GM03348 (cell line): ENCODE results near the gene TBC1D9B.
"Not testable (repeated sequence)": the region's sequence is repeated elsewhere in the genome, so short reads cannot be mapped to it uniquely, and the experiment has no call there.

Source experiments
- DNase-seq: peaks from one replicate; pipeline ENCODE4 v3.0.0; 2012; ENCODE audit warnings: low spot score

Gene TBC1D9B

GRCh38 chr5:179885491-179886090, 22.1 kb downstream of the TBC1D9B start:
- no peak for DNase-seq

- no peak for DNase-seq
Observed at GRCh38 chr5:179883163-179883562, 24.5 kb downstream of the TBC1D9B start.

- DNase-seq = no peak
Observed at GRCh38 chr5:179882338-179882737, 25.4 kb downstream of the TBC1D9B start.

GRCh38 chr5:179880848-179881590, 26.7 kb downstream of the TBC1D9B start:
- DNase-seq = no peak

GRCh38 chr5:179880066-179880650, 27.5 kb downstream of the TBC1D9B start:
- DNase-seq = no peak

GRCh38 chr5:179879690-179880010, 28.0 kb downstream of the TBC1D9B start:
- DNase-seq = no peak

GRCh38 chr5:179879003-179879689, 28.6 kb downstream of the TBC1D9B start:
- DNase-seq = no peak

- no peak for DNase-seq
Observed at GRCh38 chr5:179878222-179879002, 29.3 kb downstream of the TBC1D9B start.

GRCh38 chr5:179876610-179876952, 31.1 kb downstream of the TBC1D9B start:
- no peak for DNase-seq

- DNase-seq = no peak
Observed at GRCh38 chr5:179875741-179876609, 31.7 kb downstream of the TBC1D9B start.

- DNase-seq = no peak
Observed at GRCh38 chr5:179874536-179875292, 33.0 kb downstream of the TBC1D9B start.

- no peak for DNase-seq
Observed at GRCh38 chr5:179874136-179874535, 33.6 kb downstream of the TBC1D9B start.

GRCh38 chr5:179873588-179874110, 34.0 kb downstream of the TBC1D9B start:
- DNase-seq = no peak

GRCh38 chr5:179872828-179873575, 34.7 kb downstream of the TBC1D9B start:
- DNase-seq = no peak

GRCh38 chr5:179872055-179872827, 35.5 kb downstream of the TBC1D9B start:
- no peak for DNase-seq

- DNase-seq = not testable (repeated sequence)
Observed at GRCh38 chr5:179871533-179871932, 36.2 kb downstream of the TBC1D9B start.

- no peak for DNase-seq
Observed at GRCh38 chr5:179870952-179871351, 36.7 kb downstream of the TBC1D9B start.

GRCh38 chr5:179870403-179870903, 37.2 kb downstream of the TBC1D9B start:
- peak; percentile 45 for DNase-seq
